T1000 (cell line): ENCODE results near the gene CMTM1.
"Not testable (repeated sequence)": the region's sequence is repeated elsewhere in the genome, so short reads cannot be mapped to it uniquely, and the experiment has no call there.

Experiments
- DNase-seq: peaks from one replicate; lab custom pipeline; 2025; ENCODE audit warnings: mixed read lengths; lab: John Stamatoyannopoulos, UW

Gene CMTM1

GRCh38 chr16:66562409-66562808, 3.8 kb upstream of the CMTM1 start:
- no peak for DNase-seq

GRCh38 chr16:66562986-66563385, 3.3 kb upstream of the CMTM1 start:
- DNase-seq: no peak

- DNase-seq: no peak
Measured at GRCh38 chr16:66563574-66564334, 2.5 kb upstream of the CMTM1 start.

- not testable (repeated sequence) for DNase-seq
Measured at GRCh38 chr16:66567270-66567669, 1.0 kb downstream of the CMTM1 start.

GRCh38 chr16:66568355-66568754, 2.1 kb downstream of the CMTM1 start:
- no peak for DNase-seq

- DNase-seq: no peak
Measured at GRCh38 chr16:66569131-66569530, 2.9 kb downstream of the CMTM1 start.

GRCh38 chr16:66569827-66570405, 3.7 kb downstream of the CMTM1 start:
- no peak for DNase-seq

- DNase-seq: no peak
Measured at GRCh38 chr16:66572356-66572755, 6.1 kb downstream of the CMTM1 start.

- DNase-seq: no peak
Measured at GRCh38 chr16:66574081-66574480, 7.8 kb downstream of the CMTM1 start.

GRCh38 chr16:66574531-66574930, 8.3 kb downstream of the CMTM1 start:
- DNase-seq: no peak

- DNase-seq: no peak
Measured at GRCh38 chr16:66575060-66575459, 8.8 kb downstream of the CMTM1 start.

- DNase-seq: no peak
Measured at GRCh38 chr16:66576296-66576695, 10.1 kb downstream of the CMTM1 start.

- no peak for DNase-seq
Measured at GRCh38 chr16:66578651-66579531, 12.7 kb downstream of the CMTM1 start, which contains the start of gene CMTM2. TSS of gene CMTM2 (plus strand) at chr16:66579463. CDS start at chr16:66579608, 145 bp downstream.

GRCh38 chr16:66580605-66581209, 14.5 kb downstream of the CMTM1 start:
- no peak for DNase-seq

- no peak for DNase-seq
Measured at GRCh38 chr16:66581246-66581952, 15.2 kb downstream of the CMTM1 start.

- DNase-seq: no peak
Measured at GRCh38 chr16:66585481-66586239, 19.4 kb downstream of the CMTM1 start.

GRCh38 chr16:66587881-66588600, 21.8 kb downstream of the CMTM1 start:
- DNase-seq: no peak

GRCh38 chr16:66588981-66589713, 22.9 kb downstream of the CMTM1 start:
- DNase-seq: no peak

GRCh38 chr16:66590322-66590721, 24.1 kb downstream of the CMTM1 start:
- DNase-seq: no peak
